Stimulated activated CD8-positive, alpha-beta memory T cell treated with anti-CD3 and anti-CD28 coated beads, Interleukin-2, amount 100 ng/mL, for 48 hours (primary cell): Measurements from ENCODE around the gene DCLK1.

Experiments used
- DNase-seq, 2 donors: peaks; one replicate each; pipeline ENCODE4 v3.0.0-alpha.2; 2020; ENCODE audit warnings: low read depth in 2 of 2

Gene DCLK1

GRCh38 chr13:35833031-35833430 lies 298.2 kb downstream of the DCLK1 start:
- no peak for DNase-seq

GRCh38 chr13:35832551-35832950 lies 298.6 kb downstream of the DCLK1 start:
- DNase-seq, result no peak

GRCh38 chr13:35830850-35831450 lies 300.2 kb downstream of the DCLK1 start:
- DNase-seq, result no peak

- peak in 1 of 2 donors; percentile 3 for DNase-seq
Observed at GRCh38 chr13:35826626-35827254, 304.4 kb downstream of the DCLK1 start.

GRCh38 chr13:35824825-35825224 lies 306.4 kb downstream of the DCLK1 start:
- no peak for DNase-seq

GRCh38 chr13:35824395-35824794 lies 306.8 kb downstream of the DCLK1 start:
- DNase-seq, result no peak

- no peak for DNase-seq
Observed at GRCh38 chr13:35822666-35823065, 308.5 kb downstream of the DCLK1 start.

- DNase-seq, result no peak
Observed at GRCh38 chr13:35818633-35819067, 312.5 kb downstream of the DCLK1 start.

- DNase-seq, result no peak
Observed at GRCh38 chr13:35817642-35818607, 313.3 kb downstream of the DCLK1 start.

- no peak for DNase-seq
Observed at GRCh38 chr13:35814605-35815011, 316.6 kb downstream of the DCLK1 start.

GRCh38 chr13:35812736-35813135 lies 318.4 kb downstream of the DCLK1 start:
- no peak for DNase-seq

GRCh38 chr13:35810321-35810720 lies 320.9 kb downstream of the DCLK1 start:
- DNase-seq, result no peak

GRCh38 chr13:35808846-35809245 lies 322.3 kb downstream of the DCLK1 start:
- DNase-seq, result no peak

- DNase-seq, result no peak
Observed at GRCh38 chr13:35804901-35805300, 326.3 kb downstream of the DCLK1 start.

- no peak for DNase-seq
Observed at GRCh38 chr13:35797991-35798390, 333.2 kb downstream of the DCLK1 start.

- DNase-seq, result no peak
Observed at GRCh38 chr13:35797244-35797643, 333.9 kb downstream of the DCLK1 start.

- no peak for DNase-seq
Observed at GRCh38 chr13:35796623-35797022, 334.6 kb downstream of the DCLK1 start.

GRCh38 chr13:35794734-35795389 lies 336.3 kb downstream of the DCLK1 start:
- DNase-seq, result no peak

- no peak for DNase-seq
Observed at GRCh38 chr13:35793823-35794222, 337.4 kb downstream of the DCLK1 start.

GRCh38 chr13:35792911-35793310 lies 338.3 kb downstream of the DCLK1 start:
- no peak for DNase-seq

- DNase-seq, result no peak
Observed at GRCh38 chr13:35792021-35792420, 339.2 kb downstream of the DCLK1 start.
